Globus pallidus (tissue), 1 donor: ENCODE data around the gene ARHGAP25.

Source experiments
- DNase-seq: peaks from one replicate; pipeline ENCODE4 v3.0.0-alpha.2; 2015; ENCODE audit warnings: low spot score

The ARHGAP25 gene

GRCh38 chr2:68742626-68743415 is 8.2 kb downstream of the ARHGAP25 start:
- DNase-seq: peak; percentile 34

- DNase-seq: no peak
These were observed 8.9 kb downstream of the ARHGAP25 start for GRCh38 chr2:68743531-68743930.

GRCh38 chr2:68744366-68744912 is 9.8 kb downstream of the ARHGAP25 start:
- DNase-seq: no peak

DNA sequence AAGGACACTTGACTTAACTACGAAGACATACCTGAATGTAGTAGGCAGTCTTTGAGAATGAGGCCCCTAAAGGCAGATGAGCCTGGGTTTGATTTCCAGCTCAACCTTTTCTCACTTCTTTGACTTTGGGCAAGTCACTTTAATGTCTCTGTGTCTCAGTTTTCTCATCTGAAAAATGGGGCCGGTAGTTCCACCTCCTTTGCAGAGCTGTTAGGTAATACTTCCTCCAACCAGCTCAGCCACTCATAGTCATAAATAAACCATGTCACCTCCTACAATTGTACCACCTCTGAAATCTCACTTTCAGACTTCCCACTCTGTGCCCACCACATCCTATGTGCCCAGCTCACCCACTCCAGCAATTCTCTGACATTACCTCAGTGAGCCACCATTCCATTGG is 10.4 kb downstream of the ARHGAP25 start:
- no peak for DNase-seq

GRCh38 chr2:68746408-68746807 is 11.8 kb downstream of the ARHGAP25 start:
- DNase-seq: no peak

- DNase-seq: no peak
These were observed 12.8 kb downstream of the ARHGAP25 start for GRCh38 chr2:68747413-68747812.

DNA sequence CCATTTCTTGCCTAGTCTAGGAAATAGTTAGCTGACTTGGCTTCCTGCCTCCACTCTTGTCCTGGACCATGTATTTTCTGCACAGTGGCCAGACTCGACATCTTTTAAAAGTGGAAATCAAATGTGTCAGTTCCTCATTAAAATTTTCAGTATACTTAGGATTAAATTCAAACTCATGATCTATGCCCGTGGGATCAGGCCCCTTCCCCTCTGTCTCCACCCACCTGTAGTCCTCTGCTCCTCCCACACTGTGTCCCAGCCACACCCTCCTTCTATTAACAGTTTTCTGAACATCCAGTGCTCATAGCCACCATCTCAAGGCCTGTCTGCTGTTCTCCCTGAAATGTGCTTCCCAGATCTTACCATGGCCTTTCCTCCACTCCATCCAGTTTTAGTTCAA is 13.3 kb downstream of the ARHGAP25 start:
- no peak for DNase-seq

GRCh38 chr2:68748568-68748967 is 14.0 kb downstream of the ARHGAP25 start:
- DNase-seq: no peak

- DNase-seq: no peak
These were observed 14.7 kb downstream of the ARHGAP25 start for GRCh38 chr2:68749345-68749744.

- no peak for DNase-seq
These were observed 16.2 kb downstream of the ARHGAP25 start for GRCh38 chr2:68750592-68751396.

GRCh38 chr2:68751397-68752339 is 17.1 kb downstream of the ARHGAP25 start:
- peak; percentile 82 for DNase-seq

- DNase-seq: no peak
These were observed 18.7 kb downstream of the ARHGAP25 start for GRCh38 chr2:68753318-68753717.

DNA sequence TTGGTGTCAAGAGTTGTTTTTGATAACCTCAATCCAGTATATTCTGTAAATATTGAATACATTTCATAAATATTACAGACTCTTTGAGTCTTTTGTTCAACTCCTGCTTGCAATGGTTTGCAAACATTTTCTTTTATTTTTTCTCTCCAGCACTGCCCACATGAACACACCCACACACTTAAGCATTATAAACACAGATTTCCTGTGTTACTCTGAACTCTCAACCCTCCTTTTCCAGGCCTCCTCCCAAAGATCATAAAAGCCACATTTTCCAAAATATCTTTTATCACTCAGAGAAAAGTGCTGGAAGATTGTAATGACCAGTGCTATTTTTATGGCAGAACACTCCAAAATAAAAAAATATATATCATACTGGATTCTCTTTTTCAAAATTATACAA is 20.5 kb downstream of the ARHGAP25 start:
- no peak for DNase-seq

DNA sequence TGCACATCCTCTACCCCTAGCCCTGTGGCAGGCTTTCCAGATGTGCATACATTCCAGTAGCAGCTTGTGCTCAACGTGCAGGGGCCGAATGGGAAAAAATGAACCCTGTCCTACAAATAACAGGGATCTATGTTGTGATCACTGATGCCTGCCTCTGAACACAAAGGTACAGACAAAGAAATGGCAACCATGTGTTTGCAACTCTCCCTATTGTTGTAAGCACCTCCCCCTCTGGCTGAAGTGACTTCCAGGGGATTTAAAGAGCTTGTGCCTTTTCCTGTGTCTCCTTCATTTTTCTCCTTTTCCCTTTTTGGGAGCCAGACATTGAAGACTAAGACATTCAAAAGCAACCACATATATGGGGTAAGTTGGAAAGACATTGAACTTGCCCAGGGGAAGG is 21.6 kb downstream of the ARHGAP25 start:
- no peak for DNase-seq

GRCh38 chr2:68757081-68757480 is 22.5 kb downstream of the ARHGAP25 start:
- DNase-seq: no peak

DNA sequence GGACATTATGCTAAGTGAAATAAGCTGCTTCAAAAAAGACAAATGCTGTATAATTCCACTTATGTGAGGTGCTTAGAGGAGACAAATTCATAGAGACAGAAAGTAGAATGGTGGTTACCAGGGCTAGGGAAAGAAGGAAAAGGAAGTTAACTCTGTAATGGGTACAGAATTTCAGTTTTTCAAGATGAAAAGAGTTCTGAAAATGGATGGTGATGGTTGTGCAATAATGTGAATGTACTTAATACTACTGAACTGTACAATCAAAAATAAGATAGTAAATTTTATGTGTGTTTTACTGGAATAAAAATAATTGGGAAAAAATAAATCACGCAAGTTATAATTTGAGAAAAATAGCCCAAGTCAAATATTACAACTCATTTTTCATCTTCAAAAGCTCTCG is 27.5 kb downstream of the ARHGAP25 start:
- no peak for DNase-seq

GRCh38 chr2:68762665-68763064 is 28.1 kb downstream of the ARHGAP25 start:
- no peak for DNase-seq

DNA sequence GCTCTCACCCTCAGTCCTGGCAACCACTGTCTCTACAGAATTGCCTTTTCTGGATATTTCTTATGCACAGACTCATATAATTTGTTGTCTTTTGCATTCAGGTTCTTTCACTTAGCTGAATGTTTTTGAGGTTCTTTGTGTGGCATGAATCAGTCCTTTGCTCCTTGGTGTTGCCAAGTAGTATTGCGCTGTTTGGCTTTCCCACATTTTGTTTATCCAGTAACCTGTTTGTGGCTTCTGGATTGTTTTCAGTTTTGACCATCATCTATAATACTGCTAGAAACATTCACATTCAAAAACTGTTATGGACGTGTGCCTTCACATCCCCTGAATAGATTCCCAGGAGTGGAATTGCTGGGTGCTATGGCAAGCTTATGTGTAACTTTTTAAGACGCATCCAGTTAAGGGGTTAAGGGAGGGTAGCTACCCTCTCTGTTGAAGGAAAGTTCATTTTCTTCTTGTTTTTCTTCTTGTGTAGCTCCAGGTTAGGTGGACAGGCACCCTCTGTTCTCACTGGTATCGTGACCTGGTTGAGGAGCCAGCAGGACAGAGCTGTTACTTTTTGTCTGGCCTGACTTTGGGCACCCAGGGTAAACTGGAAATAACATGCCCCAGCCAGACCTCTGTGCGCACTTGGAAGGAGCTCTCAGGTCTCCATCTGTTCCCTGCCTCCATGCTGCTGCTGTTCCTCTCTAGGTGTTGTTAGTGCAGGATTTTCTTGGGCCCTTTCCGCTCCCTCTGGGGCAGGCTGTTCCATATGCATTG is 29.6 kb downstream of the ARHGAP25 start:
- DNase-seq: no peak

DNA sequence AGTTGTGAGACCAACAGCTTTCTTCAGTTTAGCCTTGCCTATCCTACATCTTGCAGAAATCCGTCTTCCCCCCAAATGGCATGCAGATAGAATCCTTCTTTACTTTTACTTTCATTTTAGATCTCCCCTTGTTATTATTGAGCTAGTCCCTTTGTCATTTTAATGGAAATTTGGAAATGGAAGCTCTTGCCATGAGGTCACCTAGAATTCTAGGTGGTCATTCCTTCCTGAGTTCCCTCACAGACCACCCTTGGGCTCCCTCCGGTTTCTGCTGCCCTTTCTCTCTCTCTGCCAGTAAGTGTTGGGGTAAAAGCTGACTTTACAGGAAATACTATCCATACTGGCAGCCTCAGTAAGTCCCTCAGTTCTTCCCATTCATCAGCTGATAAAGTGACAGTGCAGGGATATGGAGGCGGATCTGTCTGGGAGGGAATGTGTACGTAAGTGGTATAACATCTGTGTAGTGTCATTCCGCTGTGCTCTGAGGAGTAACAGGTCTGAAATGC is 30.2 kb downstream of the ARHGAP25 start:
- no peak for DNase-seq

- DNase-seq: no peak
These were observed 31.2 kb downstream of the ARHGAP25 start for GRCh38 chr2:68765739-68766375.
